ENCODE data around the gene RNF25. TPM values are rescaled to one million over a fixed set of nuclear protein-coding genes. Genes with fewer than 3 reads are reported as not detected.

The RNF25 gene
- total and polyA plus RNA-seq, 2 experiments from 2014 or later = 18.3 to 22.2 TPM

- H3K4me1 Mint-ChIP-seq = peaks cover 6% of the 10 kb centered on the region
- Histone ChIP-seq H3K36me3 (ENCODE audit: insufficient read depth) (peaks cover 26% of the 10 kb centered on the region), H2AFZ (no peak overlapping the region), H3K27ac (ENCODE audit: low read depth) (no peak overlapping the region), H3K4me3 (no peak overlapping the region), H3K79me2 (replicated peaks; ENCODE audit: insufficient read depth) (peaks cover 6% of the 10 kb centered on the region), H3K4me1 (ENCODE audit: insufficient read depth) (peaks cover 5% of the 10 kb centered on the region), H4K20me1 (replicated peaks; ENCODE audit: insufficient read depth) (peaks cover 16% of the 10 kb centered on the region), H3K4me2 (no peak overlapping the region), H3K9me2 (ENCODE audit: insufficient read depth) (no peaks in the 10 kb centered on the region), H3F3A (replicated peaks; ENCODE audit: low read depth) (0 out of 2 replicates have a peak, but pooled peaks cover 8% of the 10 kb centered on the region), H3K27me3 (ENCODE audit: insufficient read depth) (no peaks in the 10 kb centered on the region)
- H3K9me3 Mint-ChIP-seq = no peaks in the 10 kb centered on the region
- ATAC-seq (no peak), DNase-seq (ENCODE audit: low spot score) (no peak)
- no peak overlapping the region for H3K27ac Mint-ChIP-seq
- H3K36me3 Mint-ChIP-seq (ENCODE audit: low read depth) = peaks cover 63% of the 10 kb centered on the region
- H3K4me3 Mint-ChIP-seq = no peak overlapping the region
- TF ChIP-seq ETS1 (IDR thresholded peaks at IDR 0.05) (no peak), NANOG (IDR thresholded peaks at IDR 0.05; ENCODE audit: borderline replicate concordance) (no peak)
- H3K27me3 Mint-ChIP-seq (ENCODE audit: insufficient read depth, low read depth, poor library complexity) = peaks cover 2% of the 10 kb centered on the region
These were observed 9.0 kb downstream of the RNF25 start for GRCh38 chr2:218662827-218663226.

GRCh38 chr2:218662377-218662776 lies 9.4 kb downstream of the RNF25 start:
- H3K27ac ChIP-seq (ENCODE audit: low read depth) = no peak overlapping the region
- H2AFZ ChIP-seq = no peak overlapping the region
- no peak overlapping the region for H3K4me3 ChIP-seq
- peaks cover 8% of the 10 kb centered on the region for H3K4me1 Mint-ChIP-seq
- H3K4me1 ChIP-seq (ENCODE audit: insufficient read depth) = peaks cover 5% of the 10 kb centered on the region
- DNase-seq (ENCODE audit: low spot score) = no peak
- H3K4me3 Mint-ChIP-seq = no peak overlapping the region
- H3F3A ChIP-seq (replicated peaks; ENCODE audit: low read depth) = 0 out of 2 replicates have a peak, but pooled peaks cover 8% of the 10 kb centered on the region
- no peak overlapping the region for H3K4me2 ChIP-seq
- no peak for ATAC-seq
- H3K9me3 Mint-ChIP-seq = no peaks in the 10 kb centered on the region
- no peaks in the 10 kb centered on the region for H3K27me3 ChIP-seq (ENCODE audit: insufficient read depth)
- peaks cover 24% of the 10 kb centered on the region for H3K36me3 ChIP-seq (ENCODE audit: insufficient read depth)
- no peaks in the 10 kb centered on the region for H3K9me2 ChIP-seq (ENCODE audit: insufficient read depth)
- peaks cover 11% of the 10 kb centered on the region for H3K79me2 ChIP-seq (replicated peaks; ENCODE audit: insufficient read depth)
- no peak overlapping the region for H3K27ac Mint-ChIP-seq
- peaks cover 2% of the 10 kb centered on the region for H3K27me3 Mint-ChIP-seq (ENCODE audit: insufficient read depth, low read depth, poor library complexity)
- peaks cover 16% of the 10 kb centered on the region for H4K20me1 ChIP-seq (replicated peaks; ENCODE audit: insufficient read depth)
- peaks cover 63% of the 10 kb centered on the region for H3K36me3 Mint-ChIP-seq (ENCODE audit: low read depth)
- TF ChIP-seq ZNF331 (CRISPR knock-in tag; IDR thresholded peaks at IDR 0.05; ENCODE audit: low read depth) = no peak
- TF ChIP-seq CTCF (conservative IDR thresholded peaks at IDR 0.05; ENCODE audit: low read depth in 2 of 2) = no peak
- TF ChIP-seq POLR2AphosphoS5 (IDR thresholded peaks at IDR 0.05; ENCODE audit: low read depth) = no peak
- TF ChIP-seq ZNF114 (CRISPR knock-in tag; IDR thresholded peaks at IDR 0.05) = no peak
- TF ChIP-seq ETS1 (IDR thresholded peaks at IDR 0.05) = no peak
- TF ChIP-seq CREB1 (CRISPR knock-in tag; IDR thresholded peaks at IDR 0.05; ENCODE audit: low read depth) = no peak
- TF ChIP-seq JUNB (IDR thresholded peaks at IDR 0.05; ENCODE audit: unreplicated experiment) = no peak
- TF ChIP-seq STAT1 (IDR thresholded peaks at IDR 0.05; ENCODE audit: unreplicated experiment) = no peak
- TF ChIP-seq ZNF462 (CRISPR knock-in tag; IDR thresholded peaks at IDR 0.05) = no peak
- no peak for TF ChIP-seq EZH2phosphoT487 (IDR thresholded peaks at IDR 0.05; ENCODE audit: unreplicated experiment)

Measured in GM23338 (cell line).